Limb (tissue), 2 donors: Measurements from ENCODE around the gene GUCA2B.

Source experiments
- DNase-seq, 2 donors: peaks; one replicate each; pipeline ENCODE4 v3.0.0-alpha.2; 2016; ENCODE audit errors: extremely low spot score in 2 of 2

The GUCA2B gene

DNA sequence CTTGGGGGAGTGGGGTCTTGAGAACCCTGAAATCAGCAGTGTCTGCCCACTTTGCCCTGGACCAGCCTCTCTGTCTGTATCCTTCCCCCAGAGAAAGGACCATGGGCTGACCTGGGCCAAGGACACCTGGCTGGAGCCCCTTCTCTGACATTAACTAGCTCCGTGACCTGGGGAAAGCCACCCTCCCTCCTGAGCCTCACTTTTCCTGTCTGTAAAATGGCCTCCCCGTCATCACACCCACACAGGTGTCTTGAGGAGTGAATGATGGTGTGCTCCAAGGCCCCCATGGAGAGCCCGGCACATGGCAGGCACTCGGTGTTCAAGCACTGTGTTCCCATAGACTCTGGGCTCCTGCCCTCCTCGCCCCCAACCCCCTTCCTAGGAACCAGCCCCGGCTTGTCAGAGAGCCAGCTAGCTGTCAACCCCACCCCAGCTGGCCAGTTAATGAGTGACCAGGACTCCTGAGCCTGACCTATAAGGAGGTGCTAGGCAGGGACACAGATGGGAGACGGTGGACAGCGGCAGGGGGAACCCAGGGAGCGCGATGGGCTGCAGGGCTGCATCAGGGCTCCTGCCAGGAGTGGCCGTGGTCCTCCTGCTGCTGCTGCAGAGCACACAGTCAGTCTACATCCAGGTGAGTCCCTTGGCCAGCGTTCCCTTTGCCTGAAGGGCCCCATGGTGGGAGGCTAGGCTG is at the start of gene GUCA2B:
TSS of gene GUCA2B (plus strand) at position 504 of the 694 bp plus-strand sequence. CDS start at position 545, 41 bp downstream.
- DNase-seq: no peak

DNA sequence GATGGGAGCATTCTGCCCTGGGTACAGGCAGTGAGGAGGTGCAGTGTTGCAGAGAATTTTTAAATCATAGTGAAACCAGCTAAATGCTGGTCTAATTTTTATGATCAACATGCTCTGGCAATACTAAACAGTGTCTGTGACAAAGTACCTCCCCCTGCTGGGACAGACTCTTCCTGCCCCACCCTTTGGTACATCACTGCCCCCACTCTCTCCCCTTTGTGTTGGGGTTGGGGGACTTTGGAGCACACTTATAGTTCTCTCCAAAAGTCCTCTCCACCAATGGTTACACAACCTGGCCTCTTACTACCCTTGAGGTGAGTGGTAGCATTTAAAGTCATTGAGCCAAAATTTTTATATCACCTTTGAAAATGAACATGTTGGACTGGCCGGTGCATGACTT is 48.2 kb upstream of the GUCA2B start:
- DNase-seq: no peak

DNA sequence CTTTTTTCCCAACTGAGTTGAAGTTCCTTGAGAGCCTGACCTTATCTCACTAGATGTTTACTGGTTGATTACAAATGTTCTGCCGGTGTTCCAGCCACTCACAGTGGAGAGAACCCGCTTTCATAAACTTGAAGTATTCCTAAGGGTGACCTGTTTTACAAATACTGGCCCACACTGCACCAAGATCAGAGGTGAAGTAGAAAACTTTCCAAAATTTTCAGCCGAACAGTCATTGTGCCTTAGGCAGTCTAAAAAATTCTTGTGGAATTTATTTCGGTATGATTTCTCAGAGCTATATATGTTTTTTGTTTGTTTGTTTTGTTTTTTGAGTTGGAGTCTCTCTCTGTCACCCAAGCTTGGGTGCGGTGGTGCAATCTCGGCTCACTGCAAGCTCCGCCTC is 44.9 kb upstream of the GUCA2B start:
- no peak for DNase-seq

DNA sequence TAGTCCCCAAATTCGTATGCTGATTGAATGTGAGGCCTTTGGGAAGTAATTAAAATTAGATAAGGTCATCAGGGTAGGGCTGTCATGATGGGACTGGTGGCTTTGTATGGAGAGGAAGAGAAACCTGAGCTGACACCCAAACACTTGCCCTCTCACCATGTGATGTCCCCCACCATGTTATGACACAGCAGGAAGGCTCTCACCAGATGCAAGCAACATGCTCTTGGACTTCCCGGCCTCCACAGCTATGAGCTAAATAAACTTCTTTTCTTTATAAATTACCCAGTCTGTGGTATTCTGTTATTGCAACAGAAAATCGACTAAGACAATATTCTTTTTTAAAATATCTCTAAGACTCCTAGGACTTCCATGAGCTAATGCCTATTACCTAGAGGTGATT is 43.6 kb upstream of the GUCA2B start:
- DNase-seq: no peak

DNA sequence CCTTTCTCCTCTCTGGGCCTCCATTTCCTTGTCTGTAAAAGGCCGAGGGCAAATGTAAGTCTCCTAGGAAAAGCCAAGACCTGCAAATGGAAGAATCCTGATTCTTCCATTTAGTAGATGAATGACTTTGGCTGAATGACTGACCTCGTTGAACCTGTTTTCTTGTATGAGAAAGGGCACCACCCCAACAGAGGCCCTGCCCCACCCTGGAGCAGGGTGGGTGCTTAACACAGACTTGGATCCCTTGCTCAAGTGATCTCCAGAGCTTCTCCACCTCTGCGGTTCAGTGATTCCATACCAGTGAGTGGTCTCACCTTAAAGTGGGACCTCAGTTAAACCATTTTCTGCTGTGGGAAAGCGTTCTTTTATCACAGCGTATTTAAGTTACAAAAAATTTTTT is 39.0 kb upstream of the GUCA2B start:
- no peak for DNase-seq

DNA sequence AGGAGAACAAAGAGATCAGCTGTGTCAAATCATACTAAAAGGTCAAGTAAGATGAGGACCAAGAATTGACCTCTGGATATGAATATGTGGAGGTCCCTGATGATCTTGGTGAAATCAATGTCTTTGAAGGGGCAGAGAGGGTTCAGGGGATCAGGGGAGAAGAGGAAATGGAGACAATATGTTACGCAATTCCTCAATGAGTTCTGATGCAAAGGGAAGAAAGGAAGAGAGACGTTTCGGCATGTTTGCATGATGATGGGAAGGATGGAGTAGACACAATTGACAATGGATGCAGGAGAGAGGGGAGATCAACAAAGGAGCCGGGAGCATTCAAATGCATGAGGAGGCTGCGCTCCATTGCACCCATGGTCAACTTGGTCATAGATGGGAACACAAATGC is 36.0 kb upstream of the GUCA2B start:
- no peak for DNase-seq

DNA sequence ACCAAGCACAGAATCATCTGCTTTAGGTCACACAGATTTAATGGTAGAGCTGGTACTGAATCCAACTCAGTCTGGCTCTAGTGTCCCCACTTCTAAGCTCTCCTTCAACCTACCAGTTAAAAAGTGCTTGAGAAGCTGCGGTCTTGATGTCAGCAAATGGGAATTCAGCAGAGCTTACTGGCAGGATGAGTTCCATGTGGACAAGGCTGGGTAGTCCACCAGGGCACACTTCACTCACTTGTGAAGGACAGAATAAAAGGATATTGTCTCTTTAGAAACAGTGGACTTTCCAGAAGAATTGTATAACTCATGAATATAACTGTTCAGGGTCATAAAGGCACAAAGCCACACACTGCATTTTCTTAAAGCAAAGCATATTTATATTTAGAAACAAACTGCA is 35.1 kb upstream of the GUCA2B start:
- no peak for DNase-seq

DNA sequence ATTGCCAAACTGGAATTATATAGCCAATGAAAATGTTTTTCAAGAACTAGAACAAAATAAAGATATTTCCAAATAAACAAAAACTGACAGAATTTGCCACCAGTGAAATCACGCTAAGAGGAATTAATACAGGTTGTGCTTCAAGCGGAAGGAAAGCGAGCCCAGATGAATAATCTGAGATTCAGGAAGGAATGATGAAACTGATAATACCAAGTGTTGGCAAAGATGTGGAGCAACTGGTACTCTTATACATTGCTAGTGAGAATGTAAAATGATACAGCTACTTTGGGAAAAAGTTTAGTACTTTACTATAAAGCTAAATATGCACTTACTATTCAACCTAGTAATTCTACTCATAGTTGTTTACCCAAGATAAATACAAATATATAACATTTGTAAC is 30.8 kb upstream of the GUCA2B start:
- DNase-seq: no peak

DNA sequence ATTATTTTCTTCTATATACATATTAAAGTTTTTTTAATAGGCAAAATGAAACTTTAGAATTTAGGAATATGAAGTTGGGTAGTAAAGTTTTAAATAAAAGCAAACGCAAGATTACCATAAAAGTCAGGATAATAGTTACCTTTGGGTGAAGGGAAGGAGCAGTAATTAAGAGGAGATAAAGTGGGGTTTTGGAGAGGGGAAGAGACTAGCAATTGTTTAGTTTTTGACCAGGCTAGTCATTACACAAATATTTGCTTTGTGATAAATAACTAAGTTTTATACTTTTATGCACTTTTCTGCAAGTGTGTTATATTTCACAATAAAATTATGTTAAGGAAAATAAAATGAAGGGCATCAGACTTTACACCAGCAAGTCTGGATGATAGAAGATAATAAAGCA is 27.7 kb upstream of the GUCA2B start:
- DNase-seq: no peak

DNA sequence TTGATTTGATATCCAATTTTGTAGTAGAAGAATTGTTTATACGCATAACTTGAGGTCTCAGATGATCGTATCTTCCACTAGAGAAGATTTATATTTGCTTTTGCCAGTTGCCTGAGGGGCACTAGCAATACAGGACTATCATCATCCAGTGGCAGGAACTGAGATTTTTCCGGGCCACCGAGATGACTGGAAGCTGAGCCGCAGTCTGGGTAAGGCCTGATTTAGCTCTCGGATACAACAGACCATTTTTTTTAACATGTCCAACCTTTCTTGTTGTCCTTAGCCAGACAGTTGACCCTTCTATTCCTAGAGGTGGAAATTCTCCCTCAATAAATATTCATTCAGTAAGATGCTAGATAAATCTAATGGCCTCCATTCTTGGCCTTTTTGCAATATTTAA is 25.4 kb upstream of the GUCA2B start:
- DNase-seq: no peak

DNA sequence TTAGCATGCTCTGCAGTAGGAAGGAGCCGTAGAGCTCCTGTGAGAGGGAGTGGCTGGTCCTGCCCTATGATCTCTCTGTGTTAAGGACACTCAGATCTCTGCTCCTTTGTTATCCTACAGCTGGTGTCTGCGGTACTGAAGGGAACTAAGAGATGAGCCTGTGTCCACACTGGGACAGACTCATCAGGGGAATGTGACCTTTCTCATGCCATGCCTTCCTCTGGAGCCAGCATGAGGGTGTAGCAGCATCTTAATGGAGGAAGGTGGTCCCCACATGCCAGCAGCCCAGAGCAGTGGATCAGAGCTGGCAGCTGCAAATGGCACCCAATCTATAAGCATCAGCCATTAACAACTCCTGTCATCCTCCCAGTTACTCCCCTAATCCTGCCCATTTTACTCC is 24.7 kb upstream of the GUCA2B start:
- no peak for DNase-seq

DNA sequence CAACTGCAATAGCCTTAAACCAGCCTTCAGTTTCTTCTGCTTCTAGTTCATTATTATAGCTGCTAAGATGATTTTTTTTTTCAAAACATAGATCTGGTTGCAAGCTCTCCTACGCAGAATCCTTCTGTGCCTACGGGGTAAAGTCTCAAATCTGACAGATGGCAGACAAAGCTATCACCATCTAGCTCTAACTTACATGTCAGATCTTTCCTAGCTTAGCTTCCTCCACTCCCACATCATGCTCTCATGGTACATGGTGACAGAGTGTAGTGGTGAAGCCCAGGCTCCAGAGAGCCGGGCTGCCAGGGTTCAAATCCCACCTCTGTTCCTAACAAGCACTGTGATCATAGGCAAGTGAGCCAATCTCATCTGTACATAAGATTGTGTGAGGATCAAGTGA is 24.2 kb upstream of the GUCA2B start:
- no peak for DNase-seq

DNA sequence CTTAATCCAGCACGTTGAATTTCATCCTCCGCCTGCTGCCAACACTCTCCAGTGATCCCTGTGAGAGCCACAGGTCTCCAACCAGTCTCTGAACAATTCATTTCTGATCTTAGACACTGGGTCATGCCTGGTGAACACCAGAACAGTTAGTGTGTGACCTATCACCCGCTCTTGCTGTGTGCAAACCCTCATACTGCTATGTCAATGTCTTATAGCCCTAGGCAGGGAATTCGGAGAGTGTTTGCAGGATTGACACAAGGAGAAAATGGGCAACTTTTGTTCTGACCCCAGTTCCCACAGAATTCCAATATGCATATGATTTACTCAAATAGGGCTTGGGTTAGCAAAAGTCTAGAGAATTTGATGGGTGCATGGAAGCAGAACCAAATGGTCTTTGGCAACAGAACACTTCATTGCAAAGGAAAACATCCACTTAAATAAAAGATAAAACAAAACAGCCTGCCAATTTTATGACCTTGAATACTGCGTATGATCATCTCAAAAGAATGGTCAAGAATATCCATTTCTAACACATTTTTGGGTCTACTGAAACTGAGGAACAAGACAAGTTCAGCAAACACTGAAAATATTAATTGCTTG is 23.0 kb upstream of the GUCA2B start:
- DNase-seq: no peak

DNA sequence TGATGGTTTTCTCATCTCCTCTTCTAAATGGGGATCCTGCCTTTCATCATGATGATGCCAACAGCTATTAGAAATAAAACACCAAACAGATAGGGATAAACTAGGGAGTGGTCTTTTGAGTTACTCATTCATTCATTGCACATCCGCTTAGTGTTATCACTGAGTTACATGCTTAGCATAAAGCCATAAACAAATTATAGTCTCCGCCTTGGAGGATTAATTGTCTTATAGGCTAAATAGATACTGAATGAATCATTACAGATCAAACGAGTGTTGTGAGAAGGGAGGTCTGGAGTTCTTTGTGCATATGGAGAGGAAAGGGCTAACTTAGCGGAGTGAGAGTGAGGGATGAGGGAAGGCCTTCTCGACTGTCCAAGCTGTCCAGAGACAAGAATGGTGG is 19.8 kb upstream of the GUCA2B start:
- DNase-seq: no peak

DNA sequence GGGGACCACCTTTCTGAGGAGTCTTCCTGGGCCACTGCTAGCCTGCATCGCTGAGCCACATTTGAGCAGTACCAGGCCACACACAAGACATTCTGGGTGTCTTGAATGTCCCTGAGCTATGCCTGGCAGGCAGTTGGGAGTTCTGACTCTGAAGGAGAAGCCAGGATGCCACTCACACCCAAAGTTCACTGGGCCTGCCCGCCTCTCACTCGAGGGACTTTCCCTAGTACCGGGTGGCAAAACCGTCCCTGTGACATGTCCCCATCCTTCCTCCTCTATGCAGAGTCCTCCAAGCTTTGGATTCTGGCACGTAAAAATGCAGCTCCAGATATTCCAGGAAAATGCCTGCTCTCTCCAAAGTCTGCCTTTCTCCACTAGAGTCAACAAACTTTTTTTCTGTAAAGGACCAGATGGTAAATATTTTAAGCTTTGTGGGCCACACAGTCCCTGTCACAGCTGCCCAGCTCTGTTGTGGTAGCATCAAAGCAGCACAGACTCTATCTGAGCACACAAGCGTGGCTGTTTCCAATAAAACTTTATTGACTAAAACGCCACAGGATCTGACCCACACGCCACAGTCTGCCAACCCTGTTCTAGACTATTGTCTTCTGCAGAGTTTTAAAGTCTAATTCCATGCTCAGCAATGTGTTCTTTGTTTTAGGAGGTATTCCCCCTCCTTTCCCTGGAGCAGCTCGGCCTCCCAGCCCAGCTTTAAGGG is 19.2 kb upstream of the GUCA2B start:
- DNase-seq: no peak

DNA sequence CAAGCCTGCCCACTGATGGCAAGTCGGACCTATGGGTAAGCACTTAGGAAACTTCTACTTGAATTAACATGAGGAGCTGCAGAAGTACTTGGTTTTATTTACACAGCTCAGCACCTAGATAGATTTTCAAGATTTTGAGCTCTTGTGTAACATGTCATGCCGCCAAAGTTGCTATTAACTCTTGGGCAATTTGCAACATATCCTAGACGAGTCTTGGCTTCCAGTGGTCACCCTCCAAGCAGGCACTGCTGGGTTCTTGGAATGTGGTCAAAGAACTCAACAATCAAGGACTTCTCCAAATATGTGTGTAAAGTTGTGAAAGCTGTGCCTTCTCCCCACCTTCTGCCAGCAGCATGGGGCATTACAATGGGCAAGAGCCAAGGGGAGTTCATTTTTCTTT is 17.8 kb upstream of the GUCA2B start:
- DNase-seq: no peak

DNA sequence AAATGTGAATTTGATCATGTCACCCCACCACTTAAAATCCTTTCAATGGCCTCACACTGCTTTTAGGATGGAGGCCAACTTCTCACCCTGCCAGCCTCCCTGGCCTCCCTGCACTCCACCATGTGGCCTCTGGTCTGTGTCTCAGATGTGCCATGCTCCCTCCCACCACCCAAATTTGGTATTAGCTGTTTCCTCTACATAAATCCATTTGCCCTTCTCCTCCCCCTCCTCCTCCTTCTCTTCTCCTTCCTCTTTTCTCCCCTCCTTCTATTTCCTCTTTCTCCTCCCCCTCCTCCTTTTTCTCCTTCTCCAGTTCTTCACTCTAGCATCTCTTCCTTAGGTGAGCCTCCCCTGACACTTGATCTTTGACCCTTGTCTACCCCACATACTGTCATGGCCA is 16.7 kb upstream of the GUCA2B start:
- no peak for DNase-seq

DNA sequence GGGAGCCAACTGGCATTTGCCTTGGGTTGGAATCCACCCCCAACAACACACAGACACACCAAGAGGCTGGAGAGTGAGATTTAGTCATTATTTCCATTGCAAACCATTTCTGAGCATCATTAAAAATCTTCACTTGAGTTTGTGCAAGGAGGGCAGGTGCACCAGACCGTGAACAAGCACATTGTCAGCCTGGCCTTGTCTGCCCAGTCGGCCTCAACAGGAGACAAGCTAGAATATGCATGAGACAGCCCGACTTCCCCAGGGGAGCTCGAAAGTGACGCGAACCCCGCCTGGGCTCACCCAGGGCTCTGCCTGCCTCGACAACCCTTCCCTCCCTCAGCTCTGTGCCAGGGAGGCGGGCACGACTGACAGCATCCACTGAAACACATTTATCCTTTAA is 15.4 kb upstream of the GUCA2B start:
- no peak for DNase-seq

DNA sequence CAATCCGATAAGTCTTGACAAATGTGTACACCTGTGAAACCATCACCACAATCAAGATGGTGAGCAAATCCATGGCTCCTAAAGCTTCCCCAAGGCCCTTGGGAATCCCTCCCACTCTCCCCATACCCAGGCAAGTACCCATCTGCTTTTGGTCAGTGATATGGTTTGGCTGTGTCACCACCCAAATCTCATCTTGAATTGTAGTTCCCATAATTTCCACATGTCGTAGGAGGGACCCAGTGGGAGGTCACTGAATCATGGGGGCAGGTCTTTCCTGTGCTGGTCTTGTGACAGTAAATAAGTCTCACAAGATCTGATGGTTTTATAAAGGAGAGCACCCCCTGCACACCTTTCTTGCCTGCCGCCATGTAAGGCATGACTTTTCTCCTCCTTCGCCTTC is 14.6 kb upstream of the GUCA2B start:
- no peak for DNase-seq

DNA sequence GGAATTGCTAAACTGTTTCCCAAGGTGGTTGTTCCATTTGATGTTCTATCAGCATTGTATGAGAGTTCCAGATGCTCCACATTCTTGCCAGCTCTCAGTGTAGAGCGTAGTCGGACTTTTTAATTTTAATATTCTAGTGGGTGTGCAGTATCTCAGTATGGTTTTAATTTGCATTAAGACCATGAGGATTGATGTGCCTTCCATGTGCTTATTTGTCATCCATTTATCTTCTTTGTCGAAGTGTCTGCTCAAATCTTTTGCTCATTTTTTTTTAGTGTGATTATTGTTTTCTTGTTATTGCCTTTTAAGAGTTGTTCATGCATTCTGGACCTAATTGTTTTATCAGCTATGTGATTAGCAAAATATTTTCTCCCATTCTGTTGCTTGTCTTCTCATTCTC is 13.8 kb upstream of the GUCA2B start:
- DNase-seq: no peak

DNA sequence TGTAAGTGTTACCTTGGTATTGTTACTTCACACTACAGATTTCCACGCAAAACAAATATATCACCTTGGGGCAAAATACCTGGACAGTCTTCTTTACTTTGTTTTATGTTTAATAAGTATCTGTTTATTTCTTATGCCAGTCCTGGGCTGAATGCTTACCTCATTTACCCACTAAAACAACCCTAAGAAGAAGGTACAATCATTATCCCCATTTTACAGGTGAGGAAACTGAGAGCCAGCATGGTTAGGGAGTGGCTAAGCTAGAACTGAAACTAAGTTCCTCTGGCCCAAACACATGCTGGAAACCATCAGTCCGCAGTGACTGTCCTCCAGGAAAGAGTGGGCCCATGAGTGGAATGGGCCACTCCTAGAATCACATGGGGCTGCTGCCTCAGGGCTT is 13.0 kb upstream of the GUCA2B start:
- DNase-seq: no peak

DNA sequence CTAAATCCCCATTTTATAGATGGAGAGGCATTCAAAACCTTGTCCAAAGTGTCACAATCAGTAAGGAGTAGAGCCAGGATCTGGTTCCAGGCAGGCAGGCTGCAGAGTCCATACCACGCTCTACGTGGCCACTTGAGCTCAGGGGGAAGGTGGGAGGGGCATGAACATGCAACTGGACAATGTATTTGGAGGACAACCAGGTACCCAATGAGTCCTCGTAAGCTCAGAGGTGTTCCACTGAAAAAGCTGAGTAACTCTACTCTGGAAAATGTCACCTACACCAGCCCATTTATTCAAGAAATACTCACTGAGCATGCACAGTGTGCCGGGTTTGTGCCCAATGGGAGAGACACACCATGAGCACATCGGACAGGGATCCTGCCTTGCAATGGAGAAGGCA is 11.2 kb upstream of the GUCA2B start:
- DNase-seq: no peak
